Mesothelial cell of epicardium (in vitro differentiated cells): ENCODE data around the gene CAPNS1. TPM values are rescaled to one million over a fixed set of nuclear protein-coding genes. Genes with fewer than 3 reads are reported as not detected.
"Not testable (repeated sequence)": the region's sequence is repeated elsewhere in the genome, so short reads cannot be mapped to it uniquely, and the experiment has no call there.

ENCODE experiments used
- DNase-seq, 2 experiments: peaks; one replicate each; pipeline ENCODE4 v3.0.0; 2021; ENCODE audit warnings: low spot score in 2 of 2; ENCODE audit not compliant: unreplicated experiment in 2 of 2
- H3K27ac Mint-ChIP-seq: 2 replicates; pipeline ENCODE4 v1.8.0; 2021; ENCODE audit warnings: mixed read lengths
- H3K27me3 Mint-ChIP-seq: 2 replicates; pipeline ENCODE4 v1.8.0; 2021; ENCODE audit warnings: low read depth, mixed read lengths
- H3K36me3 Mint-ChIP-seq: 2 replicates; pipeline ENCODE4 v1.8.0; 2021; ENCODE audit warnings: mixed read lengths
- H3K4me1 Mint-ChIP-seq: 2 replicates; pipeline ENCODE4 v1.8.0; 2021; ENCODE audit warnings: mixed read lengths
- H3K4me3 Mint-ChIP-seq: 2 replicates; pipeline ENCODE4 v1.8.0; 2021; ENCODE audit warnings: mild to moderate bottlenecking, moderate library complexity, mixed read lengths
- H3K9me3 Mint-ChIP-seq: 2 replicates; pipeline ENCODE4 v1.8.0; 2021; ENCODE audit warnings: mixed read lengths
- total RNA-seq: library from RNA; stranded (reverse); gene quantifications from 3 replicates; pipeline ENCODE4 v1.2.1, GENCODE V29; 2021
- TF ChIP-seq, protein P1 (sequence below): fragments of 200-600 bp; sonication (generic); IDR thresholded peaks from one replicate; pipeline ENCODE4 v1.5.0; 2021; ENCODE audit warnings: antibody characterized with exemption; ENCODE audit not compliant: unreplicated experiment

Gene CAPNS1
- total RNA-seq, 1 donor from 2014 or later, result 425 TPM

DNA sequence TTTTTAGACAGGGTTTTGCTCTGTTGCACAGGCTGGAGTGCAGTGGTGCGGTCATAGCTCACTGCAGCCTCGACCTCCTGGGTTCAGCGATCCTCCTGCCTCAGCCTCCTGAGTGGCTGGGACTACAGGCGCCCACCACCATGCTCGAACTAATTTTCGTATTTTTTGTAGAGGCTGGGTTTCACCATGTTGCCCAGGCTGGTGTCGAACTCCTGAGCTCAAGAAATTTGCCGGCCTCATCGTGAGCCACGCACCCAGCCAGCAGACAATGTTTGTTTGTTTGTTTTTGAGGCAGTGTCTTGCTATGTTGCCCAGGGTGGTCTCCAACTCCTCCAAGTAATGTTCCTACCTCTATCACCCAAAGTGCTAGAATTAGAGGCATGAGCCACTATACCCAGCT, 13.3 kb downstream of the CAPNS1 start:
- no peaks in the 10 kb centered on the region for H3K4me1 Mint-ChIP-seq
- no peaks in the 10 kb centered on the region for H3K27me3 Mint-ChIP-seq
- no peak for DNase-seq
- no peak overlapping the region for H3K27ac Mint-ChIP-seq
- H3K36me3 Mint-ChIP-seq, result peaks cover 20% of the 10 kb centered on the region
- no peak overlapping the region for H3K4me3 Mint-ChIP-seq
- H3K9me3 Mint-ChIP-seq, result no peaks in the 10 kb centered on the region
- TF ChIP-seq, protein P1, sequence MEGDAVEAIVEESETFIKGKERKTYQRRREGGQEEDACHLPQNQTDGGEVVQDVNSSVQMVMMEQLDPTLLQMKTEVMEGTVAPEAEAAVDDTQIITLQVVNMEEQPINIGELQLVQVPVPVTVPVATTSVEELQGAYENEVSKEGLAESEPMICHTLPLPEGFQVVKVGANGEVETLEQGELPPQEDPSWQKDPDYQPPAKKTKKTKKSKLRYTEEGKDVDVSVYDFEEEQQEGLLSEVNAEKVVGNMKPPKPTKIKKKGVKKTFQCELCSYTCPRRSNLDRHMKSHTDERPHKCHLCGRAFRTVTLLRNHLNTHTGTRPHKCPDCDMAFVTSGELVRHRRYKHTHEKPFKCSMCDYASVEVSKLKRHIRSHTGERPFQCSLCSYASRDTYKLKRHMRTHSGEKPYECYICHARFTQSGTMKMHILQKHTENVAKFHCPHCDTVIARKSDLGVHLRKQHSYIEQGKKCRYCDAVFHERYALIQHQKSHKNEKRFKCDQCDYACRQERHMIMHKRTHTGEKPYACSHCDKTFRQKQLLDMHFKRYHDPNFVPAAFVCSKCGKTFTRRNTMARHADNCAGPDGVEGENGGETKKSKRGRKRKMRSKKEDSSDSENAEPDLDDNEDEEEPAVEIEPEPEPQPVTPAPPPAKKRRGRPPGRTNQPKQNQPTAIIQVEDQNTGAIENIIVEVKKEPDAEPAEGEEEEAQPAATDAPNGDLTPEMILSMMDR, result no peak

DNA sequence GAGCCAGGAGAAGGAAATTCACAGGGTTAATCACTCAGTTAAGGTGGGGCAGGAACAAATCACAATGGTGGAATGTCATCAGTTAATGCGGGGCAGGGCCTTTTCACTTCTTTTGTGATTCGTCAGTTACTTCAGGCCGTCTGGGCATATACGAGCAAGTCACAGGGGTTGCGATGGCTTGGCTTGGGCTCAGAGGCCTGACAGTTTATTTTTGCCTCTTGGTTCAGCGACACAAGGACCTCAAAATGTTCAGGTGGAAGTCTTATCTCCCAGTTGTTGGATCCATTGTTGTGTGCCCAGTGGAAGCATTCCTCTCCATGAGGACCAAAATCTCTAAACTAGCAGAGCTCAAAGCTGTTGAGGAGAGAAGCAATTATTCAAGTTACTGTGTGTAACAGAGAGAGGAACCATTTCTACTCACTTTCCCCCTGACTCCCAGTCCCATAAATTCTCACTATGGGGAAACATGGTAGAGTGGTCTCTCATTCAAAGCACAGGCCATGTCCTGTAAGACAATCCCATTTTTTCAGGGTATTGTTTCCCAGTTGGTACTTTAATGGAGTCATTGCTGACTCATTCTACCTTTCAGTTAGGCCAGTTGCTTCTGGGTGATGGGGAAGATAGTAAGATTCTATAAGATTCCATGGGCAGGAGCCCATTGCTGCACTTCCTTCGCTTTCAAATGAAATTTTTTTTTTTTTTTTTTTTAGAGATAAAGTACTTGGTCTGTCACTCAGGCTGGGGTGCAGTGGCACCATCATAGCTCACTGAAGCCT, 21.1 kb downstream of the CAPNS1 start:
- Mint-ChIP-seq H3K36me3 (peaks cover 18% of the 10 kb centered on the region), H3K9me3 (no peaks in the 10 kb centered on the region), H3K27me3 (no peaks in the 10 kb centered on the region), H3K4me1 (no peaks in the 10 kb centered on the region), H3K4me3 (no peak overlapping the region), H3K27ac (no peak overlapping the region)
- TF ChIP-seq, protein P1, result no peak
- DNase-seq, result no peak

DNA sequence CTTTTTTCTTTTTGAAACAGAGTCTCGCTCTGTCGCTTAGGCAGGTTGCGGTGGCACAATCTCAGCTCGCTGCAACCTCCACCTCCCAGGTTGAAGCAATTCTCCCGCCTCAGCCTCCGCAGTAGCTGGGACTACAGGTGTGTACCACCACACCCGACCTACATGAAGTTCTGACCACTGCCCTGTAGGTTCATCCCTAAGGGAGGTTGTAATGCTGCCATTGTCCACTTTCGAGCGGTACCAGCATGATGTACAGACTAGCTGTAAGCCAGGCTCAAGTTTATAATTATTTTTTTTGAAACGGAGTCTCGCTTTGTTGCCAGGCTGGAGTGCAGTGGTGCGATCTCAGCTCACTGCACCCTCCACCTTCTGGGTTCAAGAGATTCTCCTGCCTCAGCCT, 23.9 kb downstream of the CAPNS1 start:
- no peaks in the 10 kb centered on the region for H3K27me3 Mint-ChIP-seq
- no peak overlapping the region for H3K27ac Mint-ChIP-seq
- H3K9me3 Mint-ChIP-seq, result no peaks in the 10 kb centered on the region
- TF ChIP-seq, protein P1, result no peak
- DNase-seq, result no peak
- H3K4me1 Mint-ChIP-seq, result no peaks in the 10 kb centered on the region
- H3K36me3 Mint-ChIP-seq, result peaks cover 21% of the 10 kb centered on the region
- H3K4me3 Mint-ChIP-seq, result no peak overlapping the region

DNA sequence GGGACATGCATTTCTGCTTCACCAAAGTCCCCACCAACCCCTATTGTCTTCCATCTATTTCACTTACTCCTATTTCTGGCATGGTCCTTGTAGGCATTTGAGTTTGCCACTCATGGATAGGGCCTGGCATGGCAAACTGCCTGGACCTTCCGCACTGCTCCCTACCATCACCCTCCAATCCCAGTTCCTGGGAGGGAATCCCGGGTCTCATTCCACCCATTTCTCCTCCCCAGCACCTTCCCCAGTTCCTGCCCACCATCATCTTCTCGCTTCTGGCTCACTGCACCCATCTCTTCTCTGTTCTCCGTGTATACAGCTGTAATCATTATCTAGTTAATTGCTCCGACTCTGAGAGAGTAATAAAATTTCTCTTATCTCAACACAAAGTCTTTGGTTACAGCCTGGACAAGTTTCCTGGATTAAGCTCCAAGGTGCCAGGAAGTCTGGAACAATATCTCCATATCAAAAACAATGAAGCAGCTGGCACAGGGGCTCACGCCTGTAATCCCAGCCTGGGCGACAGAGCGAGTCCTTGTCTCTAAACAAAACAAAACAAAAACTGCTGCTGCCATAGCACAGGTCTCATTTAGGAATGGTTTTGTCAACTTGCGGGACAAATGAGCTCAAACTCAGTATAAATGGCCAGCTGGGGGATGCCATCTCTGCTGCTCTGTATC, 29.4 kb downstream of the CAPNS1 start:
- Mint-ChIP-seq H3K36me3 (peaks cover 4% of the 10 kb centered on the region), H3K4me1 (peaks cover 12% of the 10 kb centered on the region), H3K27ac (peak overlapping the region; percentile 9), H3K4me3 (no peak overlapping the region), H3K27me3 (no peaks in the 10 kb centered on the region), H3K9me3 (no peaks in the 10 kb centered on the region)
- DNase-seq, result no peak
- TF ChIP-seq, protein P1, result no peak

DNA sequence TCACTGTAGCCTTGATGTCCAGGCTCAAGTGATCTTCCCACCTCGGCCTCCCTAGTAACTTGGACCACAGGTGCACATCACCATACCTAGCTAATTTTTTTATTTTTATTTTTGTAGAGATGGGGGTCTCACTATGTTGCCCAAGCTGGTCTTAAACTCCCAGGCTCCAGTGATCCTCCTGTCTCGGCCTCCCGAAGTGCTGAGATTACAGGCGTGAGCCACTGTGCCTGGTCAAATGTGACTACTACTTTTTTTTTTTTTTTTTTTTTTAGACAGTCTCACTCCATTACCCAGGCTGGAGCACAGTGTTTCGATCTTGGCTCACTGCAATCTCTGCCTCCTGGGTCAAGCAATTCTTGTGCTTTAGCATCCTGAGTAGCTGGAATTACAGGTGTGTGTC, 33.0 kb downstream of the CAPNS1 start:
- no peak overlapping the region for H3K27ac Mint-ChIP-seq
- no peak overlapping the region for H3K4me3 Mint-ChIP-seq
- peaks cover 7% of the 10 kb centered on the region for H3K9me3 Mint-ChIP-seq
- no peaks in the 10 kb centered on the region for H3K27me3 Mint-ChIP-seq
- no peak for DNase-seq
- peaks cover 12% of the 10 kb centered on the region for H3K4me1 Mint-ChIP-seq
- TF ChIP-seq, protein P1, result no peak
- H3K36me3 Mint-ChIP-seq, result peaks cover 6% of the 10 kb centered on the region

DNA sequence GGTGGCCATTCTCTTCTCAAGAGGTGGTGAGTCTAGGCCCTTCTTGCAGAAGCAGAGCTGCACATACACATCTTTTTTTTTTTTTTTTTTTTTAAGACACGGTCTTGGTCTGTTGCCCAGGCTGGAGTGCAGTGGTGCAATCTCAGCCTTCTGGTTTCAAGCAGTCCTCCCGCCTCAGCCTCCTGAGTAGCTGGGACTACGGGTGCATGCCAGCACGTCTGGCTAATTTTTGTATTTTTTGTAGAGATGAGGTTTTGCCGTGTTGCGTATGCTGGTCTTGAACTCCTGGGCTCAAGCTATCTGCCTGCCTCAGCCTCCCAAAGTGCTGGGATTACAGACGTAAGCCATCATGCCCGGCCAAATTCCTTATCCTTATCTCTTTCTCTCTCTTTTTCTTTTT, 34.0 kb downstream of the CAPNS1 start:
- H3K4me1 Mint-ChIP-seq, result peaks cover 12% of the 10 kb centered on the region
- H3K4me3 Mint-ChIP-seq, H3K9me3 Mint-ChIP-seq, H3K36me3 Mint-ChIP-seq, H3K27ac Mint-ChIP-seq, H3K27me3 Mint-ChIP-seq, DNase-seq: not testable (repeated sequence)

DNA sequence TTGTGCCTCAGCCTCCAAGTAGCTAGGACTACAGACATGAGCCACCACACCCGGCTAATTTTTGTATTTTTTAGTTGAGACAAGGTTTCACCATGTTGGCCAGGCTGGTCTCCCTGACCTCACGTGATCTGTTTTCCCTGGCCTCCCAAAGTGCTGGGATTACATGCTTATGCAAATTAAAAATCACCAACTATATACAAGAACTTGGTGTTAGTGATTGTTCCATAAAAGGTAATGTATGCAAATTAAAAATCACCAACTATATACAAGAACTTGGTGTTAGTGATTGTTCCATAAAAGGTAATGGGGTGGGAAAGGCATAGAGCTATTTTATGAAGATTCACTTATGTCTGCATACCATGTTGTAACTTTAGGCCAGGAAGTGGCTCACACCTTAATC, 39.2 kb downstream of the CAPNS1 start:
- peaks cover 13% of the 10 kb centered on the region for H3K36me3 Mint-ChIP-seq
- H3K9me3 Mint-ChIP-seq, DNase-seq, H3K4me3 Mint-ChIP-seq, H3K27me3 Mint-ChIP-seq, H3K27ac Mint-ChIP-seq: not testable (repeated sequence)
- H3K4me1 Mint-ChIP-seq, result peaks cover 12% of the 10 kb centered on the region
